Fibroblast of the aortic adventitia (primary cell): ENCODE measurements around the gene ZBTB24. TPM values are rescaled to one million over a fixed set of nuclear protein-coding genes. Genes with fewer than 3 reads are reported as not detected.

Experiments used
- DNase-seq: peaks from one replicate; pipeline ENCODE4 v3.0.0-alpha.2; 2010; ENCODE audit warnings: low read depth
- H3K4me3 ChIP-seq: 2 replicates; pipeline ENCODE4 v1.5.1; 2011; ENCODE audit warnings: low read depth, mild to moderate bottlenecking, control low read depth, low read length, moderate library complexity
- total RNA-seq: library from RNA; depleted of rRNA; stranded (reverse); fragments of >200 nt; gene quantifications from 2 replicates; pipeline ENCODE4 v1.2.3, GENCODE V29; 2012; ENCODE audit warnings: low replicate concordance
- TF ChIP-seq, protein P1 (sequence below): IDR thresholded peaks from 2 replicates; pipeline ENCODE4 v1.5.1; 2011; ENCODE audit warnings: mild to moderate bottlenecking, low read length, control low read depth, inconsistent platforms; ENCODE audit not compliant: insufficient read depth

ZBTB24 gene
- total RNA-seq, 1 donor = 9.8 TPM

DNA sequence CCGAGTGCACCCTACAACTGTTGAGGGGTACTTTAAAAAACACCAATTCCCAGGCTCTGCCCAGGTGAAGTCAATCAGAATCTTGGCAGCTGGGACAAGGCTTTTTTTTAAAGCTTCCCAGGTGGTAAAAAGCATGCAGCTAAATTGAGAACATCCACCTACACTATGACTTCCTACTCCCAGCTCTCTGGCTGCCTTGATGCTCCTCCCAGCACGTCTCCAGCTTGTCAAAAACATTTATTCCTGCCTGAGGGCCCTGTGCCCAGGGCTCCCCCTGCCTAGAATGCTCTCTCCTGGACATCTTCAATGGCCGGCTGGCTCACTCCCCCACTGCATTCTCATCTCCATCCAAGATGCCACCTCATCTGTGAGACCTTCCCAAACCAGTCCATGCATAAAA lies 9.9 kb downstream of the ZBTB24 start:
- TF ChIP-seq, protein P1, sequence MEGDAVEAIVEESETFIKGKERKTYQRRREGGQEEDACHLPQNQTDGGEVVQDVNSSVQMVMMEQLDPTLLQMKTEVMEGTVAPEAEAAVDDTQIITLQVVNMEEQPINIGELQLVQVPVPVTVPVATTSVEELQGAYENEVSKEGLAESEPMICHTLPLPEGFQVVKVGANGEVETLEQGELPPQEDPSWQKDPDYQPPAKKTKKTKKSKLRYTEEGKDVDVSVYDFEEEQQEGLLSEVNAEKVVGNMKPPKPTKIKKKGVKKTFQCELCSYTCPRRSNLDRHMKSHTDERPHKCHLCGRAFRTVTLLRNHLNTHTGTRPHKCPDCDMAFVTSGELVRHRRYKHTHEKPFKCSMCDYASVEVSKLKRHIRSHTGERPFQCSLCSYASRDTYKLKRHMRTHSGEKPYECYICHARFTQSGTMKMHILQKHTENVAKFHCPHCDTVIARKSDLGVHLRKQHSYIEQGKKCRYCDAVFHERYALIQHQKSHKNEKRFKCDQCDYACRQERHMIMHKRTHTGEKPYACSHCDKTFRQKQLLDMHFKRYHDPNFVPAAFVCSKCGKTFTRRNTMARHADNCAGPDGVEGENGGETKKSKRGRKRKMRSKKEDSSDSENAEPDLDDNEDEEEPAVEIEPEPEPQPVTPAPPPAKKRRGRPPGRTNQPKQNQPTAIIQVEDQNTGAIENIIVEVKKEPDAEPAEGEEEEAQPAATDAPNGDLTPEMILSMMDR = no peak
- H3K4me3 ChIP-seq = no peak overlapping the region
- DNase-seq = no peak

DNA sequence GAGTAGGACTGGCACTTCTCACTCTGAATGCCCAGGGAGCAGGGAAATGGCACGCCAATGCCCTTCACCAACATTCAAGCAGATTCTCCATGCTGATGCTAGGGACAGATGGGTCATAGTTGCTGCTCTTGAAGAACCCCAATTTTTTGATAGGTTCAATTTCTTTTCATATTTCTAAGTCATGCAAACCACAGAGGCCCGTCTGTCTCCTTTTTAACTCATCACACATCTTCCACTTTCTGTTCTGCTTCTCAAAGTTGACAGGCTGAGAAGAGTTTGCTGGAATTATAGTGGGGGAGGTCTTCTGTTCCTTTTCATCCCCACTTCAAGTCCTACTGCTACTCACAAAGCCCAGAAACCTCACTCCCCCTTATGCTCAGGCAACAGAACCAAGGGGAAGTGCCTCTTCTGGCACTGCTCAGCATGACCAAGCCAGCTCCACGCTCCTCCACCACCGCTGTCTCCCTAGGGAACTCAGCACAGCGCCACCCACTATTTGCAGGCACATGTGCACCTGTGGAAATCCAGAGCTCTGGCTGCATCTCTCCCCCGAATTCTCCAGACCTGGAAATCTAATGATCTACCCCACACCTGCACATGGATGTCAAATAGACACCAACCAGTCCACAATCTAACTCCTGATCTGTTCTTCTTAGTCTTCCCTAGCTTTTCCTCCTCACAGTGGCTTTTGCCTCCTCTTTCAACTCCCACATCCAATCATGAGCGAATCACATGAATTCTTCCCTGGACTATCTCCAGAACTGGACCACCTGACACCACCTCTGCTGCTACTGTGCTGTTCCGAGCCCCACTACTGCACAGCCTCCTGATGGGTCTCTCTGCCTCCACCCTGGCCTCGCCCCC lies 10.7 kb downstream of the ZBTB24 start:
- H3K4me3 ChIP-seq = no peak overlapping the region
- no peak for DNase-seq
- TF ChIP-seq, protein P1 = no peak

DNA sequence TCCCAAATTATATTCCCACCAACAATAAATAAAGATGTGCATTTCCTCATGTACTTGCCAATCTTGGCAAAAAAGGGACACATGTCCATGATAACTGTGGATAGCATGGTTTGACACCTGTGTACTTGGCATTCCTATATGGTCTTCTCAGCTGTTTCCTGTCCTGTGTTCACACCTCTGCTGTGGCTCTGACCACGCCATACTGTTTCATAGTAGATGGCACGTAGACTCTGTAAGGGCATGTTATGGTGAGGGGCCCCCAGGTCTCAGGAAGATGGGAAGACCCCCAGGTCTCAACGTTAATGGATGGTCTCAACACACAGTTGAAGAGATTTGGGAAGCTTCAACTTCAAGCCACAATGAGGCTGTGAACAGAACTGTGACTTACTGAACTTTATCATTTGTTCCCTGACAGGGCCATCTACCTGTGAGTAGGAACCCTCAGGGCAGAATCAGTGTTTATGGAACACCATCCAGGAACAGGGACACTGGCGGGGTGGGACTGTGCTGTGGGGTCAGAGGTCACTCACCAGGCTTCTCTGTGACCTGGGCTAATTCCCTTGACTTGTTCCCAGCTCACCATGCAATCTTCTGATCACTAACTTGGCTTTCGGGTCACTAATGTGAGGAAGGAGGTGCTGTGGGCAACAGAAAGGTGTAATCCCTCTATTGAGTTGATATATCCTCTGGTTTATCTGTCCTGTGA lies 11.8 kb downstream of the ZBTB24 start:
- no peak for DNase-seq
- H3K4me3 ChIP-seq = no peak overlapping the region
- TF ChIP-seq, protein P1 = no peak

DNA sequence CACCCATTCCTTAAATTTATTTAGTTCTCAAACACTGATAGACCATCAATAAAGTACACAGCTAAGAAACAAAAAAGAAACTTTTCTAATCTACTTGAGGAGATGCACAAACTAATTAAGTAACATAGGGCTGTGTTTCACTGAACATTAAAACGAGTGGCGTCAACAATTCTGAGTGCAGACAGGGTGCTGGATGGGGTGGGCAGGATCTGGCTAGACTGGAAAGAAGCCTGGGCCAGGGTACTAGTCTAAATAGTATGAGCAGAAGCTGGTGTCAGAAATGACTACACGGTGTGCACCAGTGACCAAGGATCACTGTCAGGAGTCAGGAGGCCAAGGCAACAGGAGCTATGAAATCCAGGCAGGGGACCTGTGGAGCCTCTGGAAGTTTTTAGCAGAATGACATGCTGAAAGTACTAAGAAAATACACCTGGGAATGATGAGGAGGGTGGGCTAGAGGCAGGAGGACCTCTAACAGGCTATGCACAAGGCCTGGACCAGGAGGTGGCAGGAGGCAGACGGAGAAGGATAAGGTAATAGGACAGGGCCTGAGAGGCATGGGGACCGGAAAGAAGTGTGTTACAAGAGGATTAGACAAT lies 13.3 kb downstream of the ZBTB24 start:
- H3K4me3 ChIP-seq = no peak overlapping the region
- TF ChIP-seq, protein P1 = no peak
- no peak for DNase-seq

DNA sequence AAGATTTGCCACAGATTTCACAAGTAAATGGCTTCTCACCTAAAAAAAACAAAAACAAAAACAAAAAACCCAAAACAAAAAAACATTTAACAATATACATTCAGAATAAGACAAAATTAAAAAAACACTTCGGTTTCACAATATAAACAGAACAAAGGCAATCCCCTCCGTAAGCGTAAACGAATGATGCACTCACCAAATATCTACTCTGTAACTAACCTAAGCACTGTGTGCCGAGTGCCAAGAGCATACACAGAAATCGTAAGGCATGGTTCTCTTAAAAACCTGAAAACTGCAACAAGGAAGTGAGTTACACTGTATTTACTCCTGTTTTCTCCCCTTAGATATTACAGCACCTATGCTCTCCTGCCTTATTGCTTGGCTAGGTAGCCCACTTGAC lies 15.3 kb downstream of the ZBTB24 start:
- no peak for DNase-seq
- H3K4me3 ChIP-seq = no peak overlapping the region
- TF ChIP-seq, protein P1 = no peak

GRCh38 chr6:109466212-109466923 lies 16.7 kb downstream of the ZBTB24 start:
- DNase-seq = no peak
- TF ChIP-seq, protein P1 = no peak

More at GRCh38 chr6:109466212-109466923, 16.7 kb downstream of the ZBTB24 start:
- no peak overlapping the region for H3K4me3 ChIP-seq
